ENCODE data around the gene C21orf58.

DNA sequence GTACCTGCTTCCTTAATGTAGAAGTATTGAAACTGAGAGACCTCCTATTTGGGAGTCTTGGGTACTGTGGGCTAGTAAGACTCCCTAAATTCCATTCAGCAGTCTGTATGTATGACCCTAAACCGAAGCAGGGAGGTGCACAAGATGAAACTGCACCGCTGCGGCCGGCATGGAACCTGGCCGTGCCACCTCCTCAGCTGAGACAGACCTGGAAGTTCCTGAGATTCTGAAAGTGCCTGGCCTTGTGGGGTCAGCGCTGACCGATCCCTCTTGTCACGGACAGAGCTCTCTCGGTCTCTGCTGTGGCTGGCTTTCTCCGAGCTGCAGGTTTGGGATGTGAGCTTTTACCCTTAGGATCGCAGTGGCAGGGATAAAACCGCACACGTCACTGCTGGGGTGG, 27.3 kb upstream of the C21orf58 start:
- TF ChIP-seq, protein P1, sequence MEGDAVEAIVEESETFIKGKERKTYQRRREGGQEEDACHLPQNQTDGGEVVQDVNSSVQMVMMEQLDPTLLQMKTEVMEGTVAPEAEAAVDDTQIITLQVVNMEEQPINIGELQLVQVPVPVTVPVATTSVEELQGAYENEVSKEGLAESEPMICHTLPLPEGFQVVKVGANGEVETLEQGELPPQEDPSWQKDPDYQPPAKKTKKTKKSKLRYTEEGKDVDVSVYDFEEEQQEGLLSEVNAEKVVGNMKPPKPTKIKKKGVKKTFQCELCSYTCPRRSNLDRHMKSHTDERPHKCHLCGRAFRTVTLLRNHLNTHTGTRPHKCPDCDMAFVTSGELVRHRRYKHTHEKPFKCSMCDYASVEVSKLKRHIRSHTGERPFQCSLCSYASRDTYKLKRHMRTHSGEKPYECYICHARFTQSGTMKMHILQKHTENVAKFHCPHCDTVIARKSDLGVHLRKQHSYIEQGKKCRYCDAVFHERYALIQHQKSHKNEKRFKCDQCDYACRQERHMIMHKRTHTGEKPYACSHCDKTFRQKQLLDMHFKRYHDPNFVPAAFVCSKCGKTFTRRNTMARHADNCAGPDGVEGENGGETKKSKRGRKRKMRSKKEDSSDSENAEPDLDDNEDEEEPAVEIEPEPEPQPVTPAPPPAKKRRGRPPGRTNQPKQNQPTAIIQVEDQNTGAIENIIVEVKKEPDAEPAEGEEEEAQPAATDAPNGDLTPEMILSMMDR (IDR thresholded peaks at IDR 0.05): no peak
- no peak for TF ChIP-seq POLR2A (IDR thresholded peaks at IDR 0.05)

All from sigmoid colon (tissue), 3 donors.